ENCODE results near the gene ACAD8.
"Not testable (repeated sequence)": the region's sequence is repeated elsewhere in the genome, so short reads cannot be mapped to it uniquely, and the experiment has no call there.

Gene ACAD8

DNA sequence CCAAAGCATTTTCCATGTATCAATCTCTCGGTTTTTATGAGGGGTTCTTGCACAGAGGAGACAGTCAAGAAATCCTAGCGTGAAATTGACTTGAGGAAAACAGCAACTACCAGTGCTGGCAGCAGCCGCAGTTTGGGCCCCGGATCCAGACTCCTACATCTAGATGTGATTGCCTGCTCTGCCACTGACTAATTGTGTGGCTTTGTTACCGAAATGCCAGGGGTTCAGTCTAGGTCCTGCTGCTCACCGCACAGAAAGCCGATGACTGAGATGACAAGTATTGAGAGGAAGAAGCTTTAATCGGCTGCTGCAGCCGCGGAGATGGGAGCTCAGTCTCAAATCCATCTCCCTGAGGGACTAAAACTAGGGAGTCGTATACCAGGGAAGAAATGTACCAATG lies 14.6 kb downstream of the ACAD8 start:
- DNase-seq = no peak

DNA sequence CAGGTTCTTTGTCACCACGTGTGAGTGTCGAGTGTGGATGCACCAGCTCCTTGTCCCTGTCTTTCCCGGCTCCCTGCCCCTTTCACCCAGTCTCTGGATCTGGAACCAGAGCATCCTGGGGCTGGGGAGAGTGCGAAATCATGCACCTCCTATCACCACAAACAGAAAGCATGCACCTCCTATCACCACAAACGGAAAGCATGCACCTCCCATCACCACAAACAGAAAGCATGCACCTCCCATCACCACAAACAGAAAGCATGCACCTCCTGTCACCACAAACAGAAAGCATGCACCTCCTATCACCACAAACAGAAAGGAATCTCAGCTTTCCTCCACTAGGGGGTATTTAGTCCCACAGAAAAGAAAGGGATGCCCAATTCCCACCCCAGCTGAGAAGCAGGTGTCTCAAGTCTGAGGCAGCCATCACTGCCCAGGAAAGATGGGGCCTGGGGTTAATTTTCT lies 16.9 kb downstream of the ACAD8 start:
- DNase-seq = no peak

DNA sequence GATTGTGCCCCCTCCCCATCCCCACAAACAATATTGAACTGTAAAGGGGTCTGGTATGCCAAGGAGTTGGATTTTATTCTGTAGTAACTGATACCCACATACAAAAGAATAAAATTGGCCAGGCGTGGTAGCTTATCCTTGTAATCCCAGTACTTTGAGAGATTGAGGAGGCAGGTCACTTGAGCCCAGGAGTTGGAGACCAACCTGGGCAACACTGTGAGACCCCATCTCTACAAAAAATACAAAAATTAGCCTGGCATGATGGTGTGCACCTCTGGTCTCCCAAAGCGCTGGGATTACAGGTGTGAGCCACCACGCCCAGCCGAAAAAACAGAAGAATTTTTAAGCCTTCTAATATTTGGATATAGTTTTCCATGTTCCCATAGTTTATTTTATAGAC lies 18.6 kb downstream of the ACAD8 start:
- DNase-seq = no peak

DNA sequence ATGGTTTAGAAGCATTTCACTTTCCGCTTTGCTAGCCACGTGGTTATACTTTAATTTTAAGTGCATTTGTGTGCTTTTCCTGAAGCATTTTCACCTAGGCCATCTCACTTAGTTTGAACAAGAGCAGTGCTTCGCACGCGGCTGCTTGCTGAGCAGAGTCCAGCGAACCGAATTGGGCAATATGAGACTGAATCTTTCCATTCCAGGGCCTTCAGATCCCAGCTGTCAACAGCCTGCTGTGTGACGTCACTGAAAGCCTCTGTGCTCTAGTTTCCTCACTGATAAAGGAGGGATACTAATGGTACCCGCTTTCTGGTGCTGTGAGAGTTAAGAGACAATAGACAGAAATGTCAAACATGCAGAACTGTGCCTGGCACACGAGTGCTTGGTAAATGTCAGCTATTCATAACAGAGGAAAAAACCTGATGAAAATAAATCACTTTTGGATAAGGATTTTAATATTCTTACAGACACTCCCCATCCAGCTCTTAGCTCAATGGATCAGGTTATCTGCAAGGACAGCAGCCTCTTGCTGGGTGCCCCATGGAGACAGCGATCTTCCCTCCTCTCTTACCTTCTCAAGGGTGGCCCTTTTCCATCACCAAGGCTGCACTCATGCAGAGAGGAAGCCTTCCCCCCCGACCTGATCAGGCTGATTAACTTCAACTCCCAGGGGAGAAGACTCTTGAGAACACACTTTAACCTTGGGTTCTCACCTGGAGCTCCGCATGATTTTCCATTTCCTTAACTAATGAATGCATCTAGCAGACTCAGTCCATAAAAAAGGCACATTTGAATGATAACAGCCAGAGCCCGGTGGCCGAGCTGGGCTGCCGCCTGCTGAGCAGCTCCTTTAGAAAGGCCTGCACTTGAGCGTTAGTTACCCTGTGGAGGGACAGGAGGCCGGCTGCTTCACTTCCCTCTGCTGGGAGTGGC lies 19.3 kb downstream of the ACAD8 start:
- peak; percentile 14 for DNase-seq

DNA sequence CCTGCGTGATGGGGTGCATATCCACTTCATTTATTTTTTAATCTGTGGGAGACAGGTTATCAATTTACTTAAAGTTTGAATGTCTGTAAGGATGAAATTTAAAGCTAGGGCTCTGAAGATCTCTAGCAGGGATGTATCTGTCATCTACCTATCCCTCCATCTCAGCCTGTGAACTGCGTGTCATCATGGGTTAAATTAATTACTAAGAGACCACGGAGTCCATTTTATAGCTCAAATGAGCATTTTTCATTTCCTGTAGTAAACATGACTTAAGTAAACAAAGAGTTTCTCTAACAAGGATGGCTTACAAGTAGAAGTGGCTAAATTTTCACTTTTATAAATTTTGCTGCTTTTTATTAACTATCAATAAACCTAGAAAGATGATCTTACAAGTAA lies 19.9 kb downstream of the ACAD8 start:
- no peak for DNase-seq

DNA sequence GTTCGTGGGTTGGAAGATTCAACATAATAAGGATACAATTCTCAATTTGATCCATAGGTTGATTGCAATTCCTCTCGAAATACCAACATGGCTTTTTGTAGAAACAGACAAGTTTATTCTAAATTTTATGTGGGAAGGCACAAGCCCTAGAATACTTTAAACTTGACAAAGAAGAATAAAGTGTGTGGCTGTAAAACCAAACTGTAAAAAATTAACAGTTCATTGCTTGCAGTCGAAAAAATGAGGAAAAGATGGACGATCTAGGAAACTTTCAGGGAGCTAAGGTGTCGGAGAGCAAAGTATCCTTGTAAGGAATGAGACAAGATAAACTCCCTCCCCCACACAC lies 21.8 kb downstream of the ACAD8 start:
- no peak for DNase-seq

DNA sequence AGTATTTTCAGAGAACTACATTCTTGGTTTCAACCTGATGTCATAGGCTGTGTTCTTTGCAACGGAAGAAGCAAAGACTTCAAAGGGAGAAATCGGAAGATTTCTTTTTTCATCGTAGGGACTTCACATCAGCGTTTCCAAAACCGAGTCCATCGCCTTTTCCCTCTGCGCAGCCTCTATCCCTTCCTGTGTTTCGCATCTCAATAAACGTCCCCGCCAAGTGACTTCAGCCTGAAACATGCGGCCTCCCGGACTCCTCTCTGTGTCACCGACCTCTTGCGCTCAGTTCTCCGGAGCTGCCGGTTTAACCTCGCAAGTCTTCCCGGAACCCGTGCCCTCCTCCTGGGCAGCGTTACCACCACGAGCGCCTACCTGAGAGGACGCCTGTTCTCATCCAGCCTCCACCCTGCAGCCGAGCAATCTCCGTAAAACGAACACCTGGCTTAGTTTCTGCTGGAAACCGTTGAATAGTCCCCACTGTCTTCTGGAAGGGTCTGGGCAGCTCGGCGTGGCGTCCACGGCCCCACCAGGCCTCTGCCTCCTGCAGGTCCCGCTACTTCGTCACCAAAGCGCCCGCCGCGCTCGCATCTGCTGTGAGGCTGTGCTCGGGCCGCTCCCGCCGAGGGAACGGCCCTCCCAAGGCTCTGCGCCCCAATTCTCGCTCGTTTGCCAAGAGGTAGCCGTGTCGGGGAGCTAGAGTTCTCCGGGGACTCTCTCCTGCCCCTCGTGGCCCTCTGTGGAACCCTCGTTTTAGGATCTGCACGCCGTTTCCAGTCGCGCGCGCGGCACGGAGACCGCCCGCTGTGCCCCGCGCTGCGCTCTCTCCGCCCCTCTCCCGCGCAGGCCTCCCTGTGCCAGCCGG lies 22.4 kb downstream of the ACAD8 start, which contains the start of gene GLB1L3:
Gene GLB1L3 (plus strand): TSS at position 846 of the 862 bp plus-strand sequence. CDS start 362 bp downstream, outside the sequence.
- DNase-seq = peak; percentile 25

DNA sequence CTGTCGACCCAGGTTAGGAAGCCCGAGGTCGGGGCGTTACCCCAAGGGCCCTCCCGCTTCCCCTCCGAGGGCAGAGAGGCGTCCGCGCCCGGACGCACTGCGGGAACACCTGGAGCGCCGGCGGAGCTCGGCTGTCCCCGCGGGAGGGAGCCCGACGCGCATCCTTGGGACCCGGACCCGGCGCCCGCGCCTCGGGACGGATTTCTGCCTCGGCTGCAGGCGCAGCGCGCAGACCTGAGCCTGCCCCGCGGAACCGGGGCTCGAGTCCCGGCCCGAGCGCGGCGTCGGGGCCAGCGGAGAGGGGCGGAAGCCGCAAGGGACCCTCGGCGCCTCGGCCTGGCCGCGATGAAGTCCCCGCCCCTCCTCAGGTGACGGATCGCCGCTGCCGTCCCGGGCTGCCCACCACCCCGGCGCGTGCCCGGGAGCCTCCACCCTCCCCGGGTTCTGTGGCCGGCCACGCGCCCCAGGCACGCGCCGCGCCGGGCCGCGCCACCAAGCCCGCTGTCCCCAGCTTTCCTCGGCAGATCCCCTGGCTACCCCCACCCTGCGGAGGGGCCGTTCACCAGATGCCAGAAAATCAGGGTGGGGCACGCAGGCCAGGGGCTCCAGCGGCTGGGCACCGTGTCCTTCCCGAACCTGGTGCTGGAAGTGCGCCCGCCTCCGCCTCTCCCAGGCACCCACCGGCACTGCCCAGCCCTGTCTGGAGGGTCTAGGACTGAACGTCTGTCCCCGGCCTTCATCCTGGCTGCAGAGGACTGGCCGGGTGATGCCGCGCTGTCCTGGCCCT lies 23.2 kb downstream of the ACAD8 start:
- no peak for DNase-seq

DNA sequence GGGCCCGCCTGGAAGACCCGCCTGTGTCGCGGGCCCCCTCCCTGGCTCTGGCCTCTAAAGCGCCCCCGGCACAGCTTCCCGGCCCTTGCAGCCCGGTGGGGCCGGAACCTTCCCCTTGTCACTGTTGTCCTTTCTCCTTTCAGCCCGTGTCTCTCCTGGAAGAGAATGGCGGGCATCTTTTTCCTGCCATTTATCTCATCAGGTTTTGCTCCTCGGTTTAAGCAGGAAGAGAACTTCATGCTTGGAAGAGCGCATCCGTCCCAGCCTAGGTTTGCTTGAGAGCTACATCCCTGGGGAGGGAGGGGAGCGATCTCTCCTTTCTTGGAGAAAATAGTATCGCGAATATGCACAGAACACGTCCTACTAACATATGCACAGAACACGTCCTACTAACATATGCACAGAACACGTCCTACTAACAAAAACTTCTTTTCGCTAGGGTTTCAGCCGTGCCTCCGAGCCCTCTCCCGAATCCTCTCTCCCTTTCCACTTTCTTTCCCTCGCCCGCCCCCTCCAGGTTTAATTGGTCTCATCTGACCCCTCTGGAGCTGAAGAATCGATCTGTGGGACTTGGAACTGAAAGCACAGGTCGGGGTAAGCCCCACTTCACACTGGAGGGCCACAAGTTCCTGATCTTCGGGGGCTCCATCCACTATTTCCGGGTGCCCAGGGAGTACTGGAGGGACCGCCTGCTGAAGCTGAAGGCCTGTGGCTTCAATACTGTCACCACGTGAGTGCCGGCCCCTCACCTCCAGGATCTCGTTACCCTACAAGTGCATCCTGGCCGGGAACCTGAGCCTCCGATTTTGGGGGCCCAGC lies 24.0 kb downstream of the ACAD8 start:
- no peak for DNase-seq

DNA sequence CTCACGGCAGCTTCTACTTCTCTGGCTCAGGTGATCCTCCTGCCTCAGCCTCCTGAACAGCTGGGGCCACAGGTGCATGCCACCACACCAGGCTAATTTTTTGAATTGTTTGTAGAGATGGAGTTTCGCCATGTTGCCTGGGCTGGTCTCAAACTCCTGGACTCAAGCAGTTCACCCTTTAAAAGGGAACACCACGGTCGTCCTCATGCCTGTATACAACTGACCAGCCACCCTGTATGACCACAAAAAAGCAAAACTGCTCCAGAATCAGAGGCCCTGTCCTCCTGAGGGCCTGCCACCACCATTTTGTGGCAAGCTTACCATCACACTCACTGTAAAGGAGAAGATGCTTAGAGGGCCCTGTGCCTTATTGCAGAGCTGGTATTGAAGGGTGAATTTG lies 25.0 kb downstream of the ACAD8 start:
- DNase-seq = no peak

DNA sequence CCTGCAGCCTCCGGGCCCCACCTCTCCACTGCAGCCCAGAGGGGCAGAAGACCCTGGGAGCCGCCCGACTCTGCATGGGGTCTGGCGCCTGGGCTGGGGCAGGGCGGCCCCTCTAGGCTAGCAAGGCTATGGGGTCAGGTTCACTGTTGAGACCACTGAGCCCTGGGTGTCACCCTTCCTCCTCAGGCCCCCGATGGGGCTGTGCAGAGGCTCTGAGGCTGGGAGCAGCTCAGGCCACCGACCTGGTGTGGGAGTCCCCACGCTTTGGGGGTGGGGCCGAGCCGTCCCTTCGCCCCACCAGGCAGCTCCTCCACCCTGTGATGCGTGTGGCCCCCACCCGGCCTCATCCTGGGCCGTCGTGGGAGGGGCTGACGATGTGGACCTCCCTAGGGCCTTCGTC lies 28.3 kb downstream of the ACAD8 start:
- not testable (repeated sequence) for DNase-seq

DNA sequence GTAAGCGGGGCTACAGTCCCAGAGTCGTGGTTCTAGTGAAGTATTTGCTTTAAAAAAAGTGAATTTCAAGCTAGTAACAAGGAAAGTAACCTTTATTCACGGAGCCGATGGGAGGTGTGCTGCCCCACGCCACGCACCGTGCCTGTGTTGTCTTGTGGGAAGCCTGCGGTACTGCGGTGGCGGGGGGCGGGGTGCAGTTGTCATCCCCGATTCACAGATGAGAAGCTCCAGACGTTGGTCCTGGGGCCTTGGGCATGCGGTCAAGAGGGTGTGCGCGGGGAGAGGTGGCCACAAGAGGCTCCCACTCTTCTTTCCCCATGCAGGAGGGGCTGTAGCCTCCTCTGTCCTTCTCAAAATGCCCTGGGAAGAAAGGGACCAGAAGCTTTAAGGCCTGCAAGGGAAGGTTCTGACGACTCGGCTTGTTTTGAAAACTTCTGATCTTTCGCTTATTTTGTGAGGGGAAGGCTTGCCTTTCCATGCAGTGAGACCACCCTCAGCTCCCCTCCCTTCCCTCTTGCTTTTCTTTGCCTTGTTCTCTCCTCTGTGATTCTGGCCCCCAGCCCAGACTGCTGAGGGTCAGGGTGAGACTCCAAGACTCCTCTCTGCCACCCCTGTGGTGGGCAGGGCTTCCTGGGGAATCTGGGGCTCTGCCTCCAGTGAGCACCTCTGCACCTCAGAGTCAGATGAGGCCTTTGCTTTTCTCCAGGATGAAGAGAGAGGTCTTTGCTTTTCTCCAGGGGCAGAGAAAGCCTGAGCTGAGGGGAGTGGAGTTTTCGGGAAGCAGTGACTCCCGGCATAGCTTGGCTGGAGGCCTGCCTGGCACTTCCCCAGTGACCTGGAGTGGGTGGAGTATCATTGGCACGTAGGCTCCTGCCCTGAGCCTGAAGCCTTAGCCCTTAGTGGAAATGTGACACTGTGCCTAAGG lies 29.0 kb downstream of the ACAD8 start:
- DNase-seq = no peak

DNA sequence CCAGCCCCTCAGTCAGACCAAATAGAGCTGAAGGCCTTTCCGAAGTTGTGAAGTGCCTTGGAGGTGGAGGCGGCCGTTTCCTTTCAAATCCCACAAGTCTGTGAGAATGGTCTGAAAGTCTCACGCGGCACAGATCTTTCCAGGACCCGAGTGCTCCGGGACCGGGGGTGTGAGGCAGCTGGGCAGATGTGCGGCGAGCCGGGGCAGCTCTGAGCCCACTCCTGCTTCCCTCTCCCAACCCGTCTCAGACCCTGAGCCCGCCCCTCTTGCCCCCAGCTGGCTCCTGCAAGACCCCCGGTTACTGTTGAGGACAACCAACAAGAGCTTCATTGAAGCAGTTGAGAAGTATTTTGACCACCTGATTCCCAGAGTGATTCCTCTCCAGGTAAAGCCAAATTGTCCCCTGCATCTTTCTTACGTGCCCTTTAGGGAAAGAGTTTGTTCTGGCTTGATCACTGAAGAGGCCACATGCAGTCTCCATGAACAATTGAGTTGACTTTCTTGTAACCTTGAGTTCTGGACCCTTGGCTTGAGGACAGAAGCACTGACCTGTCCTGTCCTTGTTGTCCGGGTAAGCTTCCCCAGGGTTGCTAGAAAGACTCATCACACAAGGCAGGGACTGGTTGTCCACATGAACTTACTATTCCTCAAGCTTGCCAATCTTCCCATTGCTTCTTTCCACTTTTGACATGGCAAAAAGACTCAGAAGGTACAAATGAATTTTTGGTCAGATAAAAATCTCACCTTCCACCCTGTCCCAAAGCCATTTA lies 30.3 kb downstream of the ACAD8 start:
- no peak for DNase-seq

DNA sequence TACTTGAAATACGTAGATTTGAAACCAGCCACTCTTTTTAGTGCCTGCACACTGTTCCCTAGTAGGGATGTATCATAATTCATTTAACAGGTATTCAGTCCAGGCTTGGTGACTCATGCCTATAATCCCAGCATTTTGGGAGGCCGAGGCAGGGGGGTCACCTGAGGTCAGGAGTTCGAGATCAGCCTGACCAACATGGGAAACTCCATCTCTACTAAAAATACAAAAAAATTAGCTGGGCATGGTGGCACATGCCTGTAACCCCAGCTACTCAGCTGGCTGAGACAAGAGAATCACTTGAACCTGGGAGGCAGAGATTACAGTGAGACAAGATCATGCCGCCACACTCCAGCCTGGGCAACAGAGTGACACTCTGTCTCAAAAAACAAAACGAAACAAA lies 31.0 kb downstream of the ACAD8 start:
- DNase-seq = not testable (repeated sequence)

DNA sequence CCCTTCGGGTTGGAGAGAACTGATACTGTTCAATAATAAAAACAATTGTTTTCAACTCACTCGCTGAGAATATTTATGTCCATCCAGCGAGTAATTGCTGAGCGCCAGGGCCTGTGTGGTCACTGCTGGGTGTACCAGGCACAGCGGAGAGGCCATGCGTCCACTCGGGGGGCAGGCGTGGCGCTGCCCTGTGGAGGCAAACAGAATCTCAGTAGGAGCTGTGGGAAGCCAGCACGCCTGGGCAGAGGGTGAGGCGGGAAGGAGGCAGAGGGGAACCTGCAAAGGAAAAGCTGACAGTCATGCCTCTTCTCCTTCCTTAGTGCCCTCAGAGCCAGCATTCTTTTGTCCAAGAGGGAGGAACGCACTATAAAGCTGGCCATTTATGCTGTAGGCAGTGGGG lies 34.2 kb downstream of the ACAD8 start:
- no peak for DNase-seq

DNA sequence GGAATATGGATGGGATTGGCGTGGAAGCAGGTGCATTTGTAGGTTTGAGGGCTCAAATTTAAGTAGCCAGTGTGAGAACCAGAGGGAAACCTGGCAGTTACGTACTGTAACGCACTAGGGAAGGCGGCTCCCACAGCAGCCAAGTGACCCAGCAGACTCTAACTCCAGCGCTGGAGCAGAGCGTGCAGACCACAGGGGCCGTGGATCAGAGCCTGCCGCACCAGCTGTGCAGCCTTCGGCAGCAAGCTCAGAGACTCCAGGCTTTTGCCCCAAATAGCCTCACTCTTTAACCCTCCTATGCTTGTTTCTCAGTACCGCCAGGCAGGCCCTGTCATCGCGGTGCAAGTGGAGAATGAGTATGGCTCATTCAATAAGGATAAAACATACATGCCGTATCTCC lies 35.1 kb downstream of the ACAD8 start:
- DNase-seq = no peak

DNA sequence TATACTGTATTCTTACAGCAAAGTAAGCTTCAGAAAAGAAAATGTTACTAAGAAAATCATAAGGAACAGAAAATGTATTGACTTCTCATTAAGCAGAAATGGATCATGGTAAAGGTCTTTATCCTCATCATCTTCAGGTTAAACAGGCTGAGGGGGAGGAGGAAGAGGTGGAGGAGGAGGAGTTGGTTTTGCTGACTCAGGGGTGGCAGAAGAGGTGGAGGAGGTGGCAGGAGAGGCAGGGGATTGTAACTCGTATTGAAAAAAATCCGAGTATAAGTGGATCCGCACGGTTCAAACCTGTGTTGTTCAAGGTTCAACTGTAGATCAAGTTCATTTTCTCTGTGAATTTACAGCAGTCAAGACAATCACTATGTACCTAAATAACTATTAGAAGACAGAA lies 35.8 kb downstream of the ACAD8 start:
- no peak for DNase-seq

DNA sequence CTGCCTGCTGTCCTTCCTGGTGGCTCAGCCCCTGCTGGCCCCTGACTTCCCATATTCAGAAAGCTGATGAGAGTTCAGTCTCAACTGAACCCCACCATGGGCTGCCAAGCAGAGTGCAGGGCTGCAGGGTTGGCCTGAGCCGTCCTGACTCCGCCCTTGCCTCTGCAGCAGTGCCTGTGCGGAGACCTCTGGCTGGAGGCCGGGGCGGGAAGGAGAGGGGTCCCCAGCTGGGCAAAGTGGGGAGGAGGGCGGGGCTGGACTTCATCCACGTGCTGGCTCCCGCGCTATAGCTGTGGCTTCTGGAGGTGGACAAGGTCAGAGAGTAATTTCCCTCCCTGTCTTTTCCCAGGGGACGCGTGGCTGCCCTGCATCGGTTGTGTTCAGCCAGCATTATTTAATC lies 36.4 kb downstream of the ACAD8 start:
- DNase-seq = no peak

DNA sequence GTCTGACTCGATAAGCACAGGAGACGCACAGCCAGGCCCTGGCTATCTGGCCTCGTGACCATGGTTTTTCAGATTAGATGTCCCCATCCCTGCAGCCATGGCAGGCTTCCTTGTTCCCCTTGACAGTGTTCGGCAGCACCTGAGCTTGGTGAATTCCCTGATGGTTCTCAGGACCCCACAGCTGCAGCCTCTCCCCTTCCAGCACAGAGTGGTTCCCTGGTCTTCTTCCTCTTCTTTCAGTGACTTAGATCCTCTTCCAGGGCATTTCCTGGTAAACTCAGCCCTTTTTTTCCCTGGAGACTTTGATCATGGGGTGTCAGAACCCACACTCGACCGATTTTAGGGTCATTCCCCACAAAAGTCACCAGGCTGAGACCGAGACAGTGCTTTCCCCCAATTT lies 37.3 kb downstream of the ACAD8 start:
- DNase-seq = no peak

DNA sequence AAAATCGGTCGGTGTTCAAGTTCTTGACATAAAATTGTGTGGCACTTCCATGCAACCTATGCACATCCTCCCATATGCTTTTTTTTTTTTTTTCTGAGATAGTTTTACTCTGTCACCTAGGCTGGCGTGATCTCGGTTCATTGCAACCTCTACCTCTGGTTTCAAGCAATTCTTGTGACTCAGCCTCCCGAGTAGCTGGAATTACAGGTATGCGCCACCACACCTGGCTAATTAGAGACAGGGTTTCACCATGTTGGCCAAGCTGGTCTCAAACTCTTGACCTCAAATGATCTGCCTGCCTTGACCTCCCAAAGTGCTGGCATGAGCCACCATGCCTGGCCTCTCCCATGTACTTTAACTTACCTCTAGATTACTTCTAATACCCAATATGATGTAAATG lies 37.8 kb downstream of the ACAD8 start:
- DNase-seq = no peak
